DND-41 (cell line): ENCODE measurements around the gene MIDN.

Experiments
- ATAC-seq: fragments of 200-7000 bp; cut with Tn5 transposase; 3 replicates; pipeline ENCODE4 v1.9.1; 2021; ENCODE audit warnings: low read depth; ENCODE audit not compliant: insufficient read depth
- DNase-seq: peaks from one replicate; pipeline ENCODE4 v3.0.0-alpha.2; 2020
- H2AFZ ChIP-seq: 2 replicates; pipeline ENCODE4 v1.6.0; 2012; ENCODE audit warnings: low read depth, low read length
- H3K27ac ChIP-seq: 2 replicates; pipeline ENCODE4 v1.5.1; 2012; ENCODE audit warnings: low read length, inconsistent platforms
- H3K27me3 ChIP-seq: fragments of 200-600 bp; sonication (generic); 2 replicates; pipeline ENCODE4 v1.6.0; 2012; ENCODE audit warnings: low read length, mild to moderate bottlenecking, inconsistent platforms; ENCODE audit not compliant: insufficient read depth, poor library complexity
- H3K36me3 ChIP-seq: 2 replicates; pipeline ENCODE4 v1.5.1; 2012; ENCODE audit warnings: low read length, inconsistent platforms; ENCODE audit not compliant: insufficient read depth
- H3K4me1 ChIP-seq: 2 replicates; pipeline ENCODE4 v1.5.1; 2012; ENCODE audit warnings: mild to moderate bottlenecking, low read length; ENCODE audit not compliant: insufficient read depth
- H3K4me2 ChIP-seq: 2 replicates; pipeline ENCODE4 v1.6.0; 2012; ENCODE audit warnings: mild to moderate bottlenecking, moderate library complexity, low read length, inconsistent platforms; ENCODE audit not compliant: insufficient read depth
- H3K4me3 ChIP-seq, 2 experiments: fragments of 200-600 bp in 1 of 2; shearing (Covaris generic) in 1 of 2; 2 replicates each; pipeline ENCODE4 v1.5.1; 2012 to 2016; ENCODE audit warnings: inconsistent platforms in 2 of 2, low read length in 2 of 2, mild to moderate bottlenecking in 2 of 2, low read depth in 1 of 2, moderate library complexity in 1 of 2
- H3K79me2 ChIP-seq: 2 replicates; pipeline ENCODE4 v1.6.0; 2012; ENCODE audit warnings: low read length, inconsistent platforms; ENCODE audit not compliant: insufficient read depth
- H3K9ac ChIP-seq: 2 replicates; pipeline ENCODE4 v1.6.0; 2012; ENCODE audit warnings: low read depth, mild to moderate bottlenecking, inconsistent platforms, low read length, moderate library complexity
- H3K9me3 ChIP-seq: 2 replicates; pipeline ENCODE4 v1.5.1; 2012; ENCODE audit warnings: low read length, moderate library complexity, mild to moderate bottlenecking, inconsistent platforms; ENCODE audit not compliant: insufficient read depth, severe bottlenecking
- H4K20me1 ChIP-seq: 2 replicates; pipeline ENCODE4 v1.6.0; 2012; ENCODE audit warnings: low read length; ENCODE audit not compliant: insufficient read depth
- EZH2 ChIP-seq: IDR thresholded peaks from 3 replicates; pipeline ENCODE4 v1.6.1; 2012; ENCODE audit warnings: borderline replicate concordance, low read depth, mild to moderate bottlenecking, moderate library complexity, low read length, inconsistent platforms; ENCODE audit not compliant: severe bottlenecking
- TF ChIP-seq, protein P1 (sequence below): IDR thresholded peaks from 2 replicates; pipeline ENCODE4 v1.5.1; 2012; ENCODE audit warnings: borderline replicate concordance, low read length, moderate library complexity, mild to moderate bottlenecking; ENCODE audit not compliant: poor library complexity, severe bottlenecking; ENCODE audit errors: extremely low read depth

Gene MIDN

DNA sequence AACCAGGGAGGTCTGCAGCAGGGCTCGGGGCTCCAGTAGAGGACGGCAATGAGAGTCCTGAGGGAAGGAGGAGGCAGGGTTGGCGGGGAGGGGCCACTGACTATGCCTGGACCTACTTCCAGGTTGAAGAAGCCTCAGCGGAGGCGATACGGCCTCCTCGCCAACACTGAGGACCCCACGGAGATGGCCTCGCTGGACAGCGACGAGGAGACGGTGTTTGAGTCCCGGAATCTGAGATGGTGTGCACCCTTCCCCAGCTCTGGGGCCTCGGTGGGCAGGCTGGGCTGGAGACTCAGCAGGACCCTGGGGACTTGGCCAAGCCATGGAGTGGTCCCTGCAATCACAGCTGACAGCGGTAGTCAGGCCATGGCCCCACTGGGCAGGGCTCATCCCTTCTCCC lies 28.7 kb downstream of the MIDN start:
- H3K79me2 ChIP-seq: peaks cover 48% of the 10 kb centered on the region
- H3K4me2 ChIP-seq: peak overlapping the region; percentile 83
- H3K4me3 ChIP-seq: peak overlapping the region in 1 of 2 experiments; percentile 73; a peak in 3 of 4 replicates
- H3K4me1 ChIP-seq: peaks cover 48% of the 10 kb centered on the region
- H4K20me1 ChIP-seq: peaks cover 60% of the 10 kb centered on the region
- H2AFZ ChIP-seq: no peak overlapping the region
- no peaks in the 10 kb centered on the region for H3K9me3 ChIP-seq
- TF ChIP-seq EZH2: no peak
- TF ChIP-seq, protein P1, sequence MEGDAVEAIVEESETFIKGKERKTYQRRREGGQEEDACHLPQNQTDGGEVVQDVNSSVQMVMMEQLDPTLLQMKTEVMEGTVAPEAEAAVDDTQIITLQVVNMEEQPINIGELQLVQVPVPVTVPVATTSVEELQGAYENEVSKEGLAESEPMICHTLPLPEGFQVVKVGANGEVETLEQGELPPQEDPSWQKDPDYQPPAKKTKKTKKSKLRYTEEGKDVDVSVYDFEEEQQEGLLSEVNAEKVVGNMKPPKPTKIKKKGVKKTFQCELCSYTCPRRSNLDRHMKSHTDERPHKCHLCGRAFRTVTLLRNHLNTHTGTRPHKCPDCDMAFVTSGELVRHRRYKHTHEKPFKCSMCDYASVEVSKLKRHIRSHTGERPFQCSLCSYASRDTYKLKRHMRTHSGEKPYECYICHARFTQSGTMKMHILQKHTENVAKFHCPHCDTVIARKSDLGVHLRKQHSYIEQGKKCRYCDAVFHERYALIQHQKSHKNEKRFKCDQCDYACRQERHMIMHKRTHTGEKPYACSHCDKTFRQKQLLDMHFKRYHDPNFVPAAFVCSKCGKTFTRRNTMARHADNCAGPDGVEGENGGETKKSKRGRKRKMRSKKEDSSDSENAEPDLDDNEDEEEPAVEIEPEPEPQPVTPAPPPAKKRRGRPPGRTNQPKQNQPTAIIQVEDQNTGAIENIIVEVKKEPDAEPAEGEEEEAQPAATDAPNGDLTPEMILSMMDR: no peak
- H3K27me3 ChIP-seq: no peaks in the 10 kb centered on the region
- peaks cover 67% of the 10 kb centered on the region for H3K36me3 ChIP-seq
- H3K9ac ChIP-seq: peak overlapping the region; percentile 99
- no peak for DNase-seq
- peak overlapping the region; percentile 86 for H3K27ac ChIP-seq
- ATAC-seq: no peak

DNA sequence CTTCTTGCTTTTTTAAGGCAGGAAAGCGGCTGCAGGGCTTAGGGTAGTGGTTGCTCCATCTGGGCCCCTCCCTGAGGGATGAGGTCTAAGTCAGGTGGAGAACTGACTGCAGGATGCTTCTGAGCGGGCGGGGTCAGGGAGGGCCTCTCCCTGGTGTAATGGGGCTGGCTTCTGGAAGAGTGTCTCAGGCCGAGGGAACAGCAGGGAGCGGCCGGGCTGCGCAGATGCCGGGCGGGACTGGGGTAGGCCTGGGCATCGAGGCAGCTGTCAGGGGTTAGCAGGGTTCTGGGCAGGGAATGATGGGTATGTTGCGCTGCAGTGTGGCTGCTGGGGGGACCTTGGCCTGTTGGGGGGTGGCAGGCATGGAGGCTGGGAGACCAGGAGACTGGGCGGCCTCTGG lies 29.7 kb downstream of the MIDN start:
- TF ChIP-seq EZH2: no peak
- TF ChIP-seq, protein P1: no peak
- Histone ChIP-seq H3K79me2 (peaks cover 38% of the 10 kb centered on the region), H3K36me3 (peaks cover 57% of the 10 kb centered on the region), H3K4me1 (peaks cover 38% of the 10 kb centered on the region), H3K4me2 (no peak overlapping the region), H3K9ac (no peak overlapping the region), H3K27ac (no peak overlapping the region), H2AFZ (no peak overlapping the region), H4K20me1 (peaks cover 50% of the 10 kb centered on the region), H3K27me3 (no peaks in the 10 kb centered on the region), H3K4me3 (no peak overlapping the region), H3K9me3 (no peaks in the 10 kb centered on the region)
- DNase-seq (no peak), ATAC-seq (no peak)

DNA sequence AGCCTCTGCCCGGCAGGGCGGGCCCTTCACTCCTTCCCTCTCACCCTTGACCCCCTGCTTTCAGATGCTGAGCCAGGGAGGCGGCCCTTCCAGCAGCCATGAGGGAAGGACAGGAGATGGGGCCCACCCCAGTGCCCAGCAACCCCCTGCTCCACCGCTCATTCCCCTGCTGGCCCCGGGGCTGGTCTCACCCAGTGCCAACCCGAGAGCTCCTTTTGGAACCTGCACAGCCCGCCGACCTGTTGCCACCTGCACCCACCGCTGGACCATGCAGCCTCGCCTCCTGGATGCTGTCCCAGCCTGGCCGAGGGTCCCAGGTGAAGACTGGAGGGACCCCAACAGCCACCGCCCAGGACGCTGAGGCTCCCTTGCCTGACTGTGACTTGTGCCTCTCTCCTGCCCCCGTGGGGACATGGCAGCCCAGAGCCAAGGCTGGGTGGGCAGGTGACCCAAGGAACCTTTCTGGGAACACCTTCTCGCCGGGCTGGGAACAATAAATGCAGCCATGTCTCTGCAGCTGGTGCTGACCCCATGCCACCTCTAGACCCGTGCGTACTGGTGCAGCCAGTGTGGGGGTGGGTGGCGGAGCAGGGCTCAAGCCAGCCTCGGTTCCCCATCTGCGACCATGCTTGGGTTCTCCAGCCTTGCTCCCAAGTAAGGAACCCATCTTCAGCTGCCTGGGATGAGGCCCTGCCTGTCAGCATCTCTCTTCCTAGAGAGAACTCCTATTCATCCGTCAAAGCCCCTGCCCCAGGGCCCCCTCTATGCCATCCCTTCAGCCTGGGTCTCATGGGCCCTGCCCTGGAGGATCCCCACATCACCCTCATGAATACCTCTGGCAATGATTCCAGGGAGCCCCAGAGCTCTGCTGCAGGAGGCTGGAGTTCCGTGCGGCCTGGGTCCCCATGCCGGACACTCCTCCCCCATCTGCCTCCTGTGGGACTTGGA lies 30.6 kb downstream of the MIDN start:
- H3K27me3 ChIP-seq: no peaks in the 10 kb centered on the region
- DNase-seq (no peak), ATAC-seq (no peak)
- peaks cover 41% of the 10 kb centered on the region for H4K20me1 ChIP-seq
- H3K27ac ChIP-seq: no peak overlapping the region
- H3K9me3 ChIP-seq: no peaks in the 10 kb centered on the region
- H3K4me2 ChIP-seq: no peak overlapping the region
- H3K79me2 ChIP-seq: peaks cover 29% of the 10 kb centered on the region
- H3K4me1 ChIP-seq: peaks cover 28% of the 10 kb centered on the region
- no peak overlapping the region for H2AFZ ChIP-seq
- TF ChIP-seq, protein P1: no peak
- TF ChIP-seq EZH2: no peak
- no peak overlapping the region for H3K9ac ChIP-seq
- H3K36me3 ChIP-seq: peaks cover 48% of the 10 kb centered on the region
- H3K4me3 ChIP-seq: no peak overlapping the region
